NCI-H2196 treated with DMSO at 0.1 percent for 48 hours (cell line): Measurements from ENCODE around the gene MLLT10.
"Not testable (repeated sequence)": the region's sequence is repeated elsewhere in the genome, so short reads cannot be mapped to it uniquely, and the experiment has no call there.

Source experiments
- DNase-seq: peaks from one replicate; lab custom pipeline; 2025; ENCODE audit not compliant: unreplicated experiment; lab: John Stamatoyannopoulos, UW

MLLT10 gene

GRCh38 chr10:21574514-21574913 is 40.5 kb downstream of the MLLT10 start:
- DNase-seq = not testable (repeated sequence)

GRCh38 chr10:21579291-21579690 is 45.3 kb downstream of the MLLT10 start:
- no peak for DNase-seq

GRCh38 chr10:21581421-21581834 is 47.4 kb downstream of the MLLT10 start:
- not testable (repeated sequence) for DNase-seq

- DNase-seq = no peak
These were observed 51.0 kb downstream of the MLLT10 start for GRCh38 chr10:21584834-21585530.

- no peak for DNase-seq
These were observed 53.4 kb downstream of the MLLT10 start for GRCh38 chr10:21587391-21587790.

- DNase-seq = not testable (repeated sequence)
These were observed 54.1 kb downstream of the MLLT10 start for GRCh38 chr10:21588159-21588558.

GRCh38 chr10:21593986-21594385 is 60.0 kb downstream of the MLLT10 start:
- DNase-seq = no peak

GRCh38 chr10:21599582-21599981 is 65.5 kb downstream of the MLLT10 start:
- no peak for DNase-seq

- DNase-seq = no peak
These were observed 66.9 kb downstream of the MLLT10 start for GRCh38 chr10:21600804-21601433.

GRCh38 chr10:21602313-21602712 is 68.3 kb downstream of the MLLT10 start:
- DNase-seq = no peak

GRCh38 chr10:21603721-21604120 is 69.7 kb downstream of the MLLT10 start:
- DNase-seq = no peak

GRCh38 chr10:21604651-21605050 is 70.6 kb downstream of the MLLT10 start:
- DNase-seq = no peak

- DNase-seq = no peak
These were observed 73.9 kb downstream of the MLLT10 start for GRCh38 chr10:21607907-21608306.

GRCh38 chr10:21614000-21614399 is 80.0 kb downstream of the MLLT10 start:
- DNase-seq = no peak

GRCh38 chr10:21617267-21617666 is 83.2 kb downstream of the MLLT10 start:
- DNase-seq = no peak

GRCh38 chr10:21623291-21623690 is 89.3 kb downstream of the MLLT10 start:
- DNase-seq = no peak

- not testable (repeated sequence) for DNase-seq
These were observed 90.4 kb downstream of the MLLT10 start for GRCh38 chr10:21624421-21624820.

GRCh38 chr10:21624951-21625350 is 90.9 kb downstream of the MLLT10 start:
- DNase-seq = no peak

GRCh38 chr10:21625623-21626229 is 91.7 kb downstream of the MLLT10 start:
- DNase-seq = no peak

GRCh38 chr10:21626457-21627161 is 92.6 kb downstream of the MLLT10 start:
- DNase-seq = no peak

GRCh38 chr10:21627331-21627730 is 93.3 kb downstream of the MLLT10 start:
- no peak for DNase-seq

- DNase-seq = no peak
These were observed 94.0 kb downstream of the MLLT10 start for GRCh38 chr10:21628023-21628422.
